NOMO-1 treated with dmso at 0.1 percent for 144 hours (cell line): Measurements from ENCODE around the gene SMURF1.
A peak's percentile ranks its signal among the peaks of the same experiment; 100 is the strongest.

Experiments used
- DNase-seq: peaks from one replicate; lab custom pipeline; 2025; ENCODE audit not compliant: unreplicated experiment; lab: John Stamatoyannopoulos, UW

Gene SMURF1

DNA sequence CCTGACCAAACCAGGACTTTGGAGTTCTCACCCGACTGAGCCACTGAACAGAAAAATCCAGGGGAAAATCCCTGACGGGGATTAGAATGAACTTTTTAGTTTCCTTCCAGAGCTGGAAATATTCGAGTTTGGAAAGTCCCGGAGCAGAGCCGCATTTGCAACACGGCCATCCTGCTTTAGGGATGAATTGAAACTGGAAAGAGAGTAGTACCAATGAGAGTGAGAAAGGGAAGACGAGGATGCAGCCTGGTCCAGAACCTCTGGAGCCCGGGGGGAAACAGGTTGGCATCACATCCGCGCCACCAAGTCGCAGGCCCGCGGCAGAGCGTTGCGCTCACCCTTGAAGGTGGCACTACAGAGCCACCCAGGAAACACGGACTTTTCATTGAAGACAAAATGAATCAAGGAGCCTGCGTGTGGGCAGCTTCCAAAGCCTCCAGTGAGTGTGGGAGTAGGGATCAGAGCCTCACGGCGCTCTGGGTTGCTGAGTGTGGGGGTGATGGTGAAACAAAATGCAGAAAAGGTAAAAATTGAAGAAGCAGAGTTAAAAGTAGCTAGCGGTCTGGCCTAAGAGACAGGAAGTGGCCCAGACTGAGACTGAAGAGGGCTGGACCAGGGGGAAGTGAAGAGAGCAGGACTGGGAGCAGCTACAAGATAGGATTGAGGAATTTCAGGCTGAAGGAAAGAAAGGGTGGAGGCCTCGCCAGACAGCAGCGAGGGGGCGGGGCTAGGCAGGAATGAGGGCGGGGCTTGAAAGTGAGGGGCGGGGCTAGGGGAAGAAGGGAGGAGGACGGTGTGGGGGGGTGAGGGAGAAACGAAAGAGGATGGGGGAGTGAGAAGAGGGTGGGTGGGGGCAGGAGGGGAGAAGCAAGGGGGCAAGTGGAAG is 1.8 kb downstream of the SMURF1 start:
- peak; percentile 58 for DNase-seq

DNA sequence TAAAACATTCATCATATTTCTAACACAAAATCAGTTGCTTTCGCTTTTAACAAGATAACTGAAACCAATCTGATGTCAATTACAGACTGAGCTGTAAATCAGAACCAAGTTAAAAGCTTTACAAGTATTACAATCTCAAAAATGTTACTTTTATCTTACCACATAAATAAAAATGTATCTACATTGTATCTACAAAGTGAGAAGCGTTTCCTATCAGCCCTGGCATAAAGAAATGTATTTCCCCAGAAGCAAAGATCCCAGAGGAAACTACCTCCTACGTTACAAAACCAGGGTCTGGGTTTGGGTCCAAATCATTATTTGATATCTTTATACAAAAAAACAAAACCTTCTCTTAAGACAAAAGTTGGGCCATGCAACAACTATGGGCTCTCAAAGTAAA is 2.6 kb downstream of the SMURF1 start:
- DNase-seq = no peak

DNA sequence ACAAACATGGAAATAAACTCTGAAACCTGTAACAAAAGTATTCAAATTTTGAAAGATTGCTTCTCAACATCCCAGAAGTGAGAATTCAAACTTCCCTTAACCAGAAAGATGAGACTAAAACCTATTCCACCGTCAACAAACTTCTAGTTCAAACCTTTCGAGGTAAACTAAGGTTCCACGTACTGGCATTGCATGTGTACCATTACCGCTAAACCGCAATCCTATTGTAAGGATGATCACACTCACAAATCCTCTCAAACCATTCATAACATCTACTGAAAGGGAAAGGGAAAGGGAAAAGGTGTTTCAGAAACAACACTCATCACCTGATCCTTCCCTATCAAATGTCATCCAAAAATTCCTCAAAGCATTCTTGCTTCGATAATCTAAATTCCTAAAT is 3.1 kb downstream of the SMURF1 start:
- no peak for DNase-seq

DNA sequence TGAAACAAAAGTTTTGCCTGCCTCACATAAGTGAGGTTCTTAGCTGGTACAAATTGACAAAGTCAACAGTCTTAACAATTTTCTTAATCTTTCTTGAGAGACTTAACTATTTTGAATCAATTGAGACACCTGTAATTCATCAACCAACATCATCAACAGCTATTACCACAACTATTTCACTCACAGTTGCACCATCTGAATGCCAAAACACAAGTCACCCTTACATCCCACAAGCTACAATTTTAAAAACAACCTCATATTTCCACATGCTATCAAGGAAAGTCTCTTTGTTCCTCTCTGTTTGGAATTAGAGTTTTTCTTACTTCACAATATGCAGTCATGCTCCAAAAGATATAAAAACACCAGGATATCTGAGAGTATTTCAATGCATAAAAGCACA is 4.9 kb downstream of the SMURF1 start:
- no peak for DNase-seq

DNA sequence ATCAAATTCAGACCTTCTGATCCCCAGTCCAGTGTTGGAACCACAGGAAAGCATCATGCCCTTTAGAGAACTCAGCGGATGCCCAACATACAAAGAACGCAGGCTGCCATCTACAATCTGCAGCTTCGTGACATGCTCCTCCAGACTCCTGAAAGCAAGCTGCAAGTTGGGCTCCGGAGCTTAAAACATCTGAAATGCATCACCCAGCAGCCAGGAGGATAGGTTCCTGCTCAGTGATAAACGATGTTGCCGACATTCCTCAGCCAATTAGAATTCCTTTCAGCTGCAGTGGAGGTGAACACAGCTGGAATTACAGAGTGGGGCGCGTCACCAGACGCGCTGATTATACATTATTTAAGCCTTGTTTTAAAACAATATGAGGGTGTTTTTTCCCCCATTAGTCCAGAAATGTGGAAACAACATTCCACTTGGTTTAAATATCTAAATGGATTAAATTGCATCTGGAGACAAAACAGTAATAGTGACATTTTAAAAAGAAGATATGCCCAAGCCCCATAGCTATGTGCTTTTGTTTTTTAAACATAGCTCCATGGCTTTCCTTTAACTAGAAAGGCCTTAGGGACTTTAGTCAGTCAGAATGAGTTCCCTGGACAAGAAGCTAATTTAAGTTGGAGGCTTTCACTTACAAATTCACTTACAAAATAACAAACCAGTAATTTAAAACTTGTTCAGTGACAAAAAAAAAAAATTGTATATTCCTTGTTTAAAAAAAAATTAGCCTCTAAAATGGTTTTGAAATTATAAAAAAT is 6.3 kb downstream of the SMURF1 start:
- DNase-seq = no peak

DNA sequence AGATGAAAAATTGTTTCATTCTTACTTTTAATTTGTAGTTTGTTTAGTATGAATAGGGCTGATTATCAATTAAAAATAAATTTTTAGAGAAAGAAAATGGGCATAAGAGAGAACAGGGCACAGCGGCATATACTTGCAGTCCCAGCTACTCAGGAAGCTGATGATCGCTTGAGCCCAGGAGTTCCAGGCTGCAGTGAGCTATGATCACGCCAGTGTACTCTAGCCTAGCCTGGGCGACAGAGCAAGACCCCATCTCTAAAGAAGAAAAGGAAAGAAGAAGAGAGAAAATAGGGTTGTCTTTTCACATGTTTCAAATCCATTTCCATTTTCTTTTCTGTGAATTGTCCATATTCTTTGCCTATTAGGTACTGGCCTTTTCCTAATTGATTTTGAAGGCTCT is 8.0 kb downstream of the SMURF1 start:
- DNase-seq = no peak

DNA sequence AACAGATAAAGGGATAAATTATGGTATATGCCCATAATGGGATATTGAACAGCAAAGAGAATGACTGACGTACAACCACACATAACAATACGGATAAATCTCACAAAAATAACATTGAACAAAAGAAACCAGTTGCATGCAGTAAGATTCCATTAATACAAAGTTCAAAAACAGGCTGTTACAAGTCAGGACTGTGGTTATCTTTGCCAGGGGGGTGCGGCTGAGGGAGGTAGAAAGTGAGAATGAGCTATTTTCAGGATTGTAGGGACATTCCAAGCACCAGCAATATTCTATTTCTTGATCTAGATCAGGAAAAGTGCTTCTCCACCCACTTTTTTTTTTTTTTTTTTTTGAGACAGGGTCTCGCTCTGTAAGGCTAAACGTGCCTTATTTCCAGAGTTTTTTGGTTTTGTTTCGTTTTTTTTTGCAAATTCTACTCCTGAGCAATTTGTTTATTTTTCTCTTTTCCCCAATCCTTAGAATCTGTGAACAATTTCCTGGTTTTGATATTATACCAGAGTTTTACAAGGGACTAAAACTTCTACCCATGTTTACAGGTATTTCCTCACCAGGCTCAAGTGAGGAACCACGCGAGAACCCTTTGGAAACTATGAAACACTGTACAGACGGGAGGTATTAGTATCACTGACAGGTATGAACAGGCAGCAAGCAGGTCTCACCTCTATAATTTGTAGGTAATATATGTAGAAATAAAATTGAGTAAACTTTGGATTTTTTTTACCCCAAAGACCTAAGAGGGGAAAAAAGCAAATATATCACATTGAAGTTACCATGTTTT is 9.9 kb downstream of the SMURF1 start:
- no peak for DNase-seq

DNA sequence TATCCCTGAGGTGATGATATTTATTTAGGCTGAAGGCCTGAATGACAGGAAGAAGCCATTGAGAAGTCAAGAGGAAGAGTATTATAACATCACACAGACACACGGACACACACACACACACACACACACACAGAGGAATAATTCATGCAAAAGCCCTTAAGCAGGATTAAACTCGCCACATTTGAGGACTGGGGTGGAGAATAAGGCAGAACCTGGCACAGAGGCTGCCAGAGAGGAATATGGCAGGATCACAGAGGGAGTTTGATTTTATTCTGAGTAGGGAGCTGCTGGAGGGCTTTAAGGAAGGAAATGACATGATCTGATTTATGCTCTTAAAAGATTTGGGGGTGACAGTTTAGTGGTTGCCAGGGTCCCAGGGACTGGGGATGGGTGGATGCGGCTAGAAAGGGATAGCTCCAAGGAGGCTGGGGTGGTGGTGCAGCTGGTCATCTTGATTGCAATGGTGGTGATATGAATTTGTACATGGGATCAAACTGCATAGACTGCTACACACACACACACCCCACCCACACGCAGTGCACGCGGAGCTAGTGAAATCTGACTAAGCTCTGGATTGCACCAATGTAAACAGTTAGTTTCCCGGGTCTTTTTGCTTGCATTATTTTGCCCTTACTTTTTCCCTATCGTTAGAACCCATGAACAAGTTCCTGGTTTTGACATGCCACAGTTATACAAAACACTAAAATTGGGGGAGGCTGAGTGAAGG is 11.2 kb downstream of the SMURF1 start:
- DNase-seq = no peak

DNA sequence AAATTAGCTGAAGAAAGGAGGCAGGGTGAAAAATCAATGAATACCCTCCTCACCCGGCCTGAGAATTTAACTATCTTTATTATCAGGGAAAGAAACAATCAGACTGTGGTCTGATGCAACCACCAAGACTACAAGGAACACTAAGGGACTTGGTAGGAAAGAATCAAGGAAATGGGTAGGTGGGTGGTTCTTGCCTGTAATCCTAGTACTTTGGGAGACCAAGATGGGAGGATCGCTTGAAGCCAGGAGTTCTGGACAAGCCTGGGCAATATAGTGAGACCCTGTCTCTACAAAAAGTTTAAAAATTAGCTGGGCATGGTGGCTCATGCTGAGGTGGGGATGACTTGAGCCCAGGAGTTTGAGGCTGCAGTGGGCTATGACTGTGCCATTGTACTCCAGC is 12.6 kb downstream of the SMURF1 start:
- DNase-seq = no peak

DNA sequence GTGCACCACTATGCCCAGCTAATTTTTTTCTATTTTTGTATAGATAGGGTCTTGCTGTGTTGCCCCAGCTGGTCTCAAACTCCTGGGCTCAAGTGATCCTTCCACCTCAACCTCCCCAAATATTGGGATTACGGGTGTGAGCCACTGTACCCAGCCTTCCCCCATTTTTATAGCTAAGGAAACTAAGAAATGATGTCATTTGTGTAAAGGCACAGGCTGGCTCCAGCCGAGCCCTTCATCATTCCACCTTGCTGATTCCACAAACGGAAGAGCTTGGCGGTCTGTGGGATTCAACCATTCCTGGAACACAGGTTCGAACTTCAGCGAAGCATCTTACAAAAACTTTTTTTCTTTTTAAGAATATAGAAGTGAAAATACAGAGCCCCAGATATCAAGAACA is 14.4 kb downstream of the SMURF1 start:
- DNase-seq = no peak

DNA sequence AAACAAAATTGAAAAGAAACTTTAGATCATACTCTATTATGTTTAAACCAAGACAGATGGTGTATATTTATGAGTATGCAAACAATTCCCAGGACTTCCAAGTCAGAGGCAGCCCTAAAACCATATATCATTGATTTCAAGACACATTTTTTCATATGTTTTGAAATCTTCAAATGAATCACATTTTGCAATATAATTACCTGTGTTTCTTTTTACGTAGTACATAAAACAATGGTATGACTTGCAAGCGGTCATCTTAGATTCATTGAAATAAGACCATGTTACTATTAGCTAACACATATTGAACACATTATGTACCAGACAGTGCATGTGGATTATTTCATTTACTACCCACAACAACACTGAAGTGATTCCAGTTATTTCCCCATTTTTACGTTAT is 14.9 kb downstream of the SMURF1 start:
- no peak for DNase-seq

DNA sequence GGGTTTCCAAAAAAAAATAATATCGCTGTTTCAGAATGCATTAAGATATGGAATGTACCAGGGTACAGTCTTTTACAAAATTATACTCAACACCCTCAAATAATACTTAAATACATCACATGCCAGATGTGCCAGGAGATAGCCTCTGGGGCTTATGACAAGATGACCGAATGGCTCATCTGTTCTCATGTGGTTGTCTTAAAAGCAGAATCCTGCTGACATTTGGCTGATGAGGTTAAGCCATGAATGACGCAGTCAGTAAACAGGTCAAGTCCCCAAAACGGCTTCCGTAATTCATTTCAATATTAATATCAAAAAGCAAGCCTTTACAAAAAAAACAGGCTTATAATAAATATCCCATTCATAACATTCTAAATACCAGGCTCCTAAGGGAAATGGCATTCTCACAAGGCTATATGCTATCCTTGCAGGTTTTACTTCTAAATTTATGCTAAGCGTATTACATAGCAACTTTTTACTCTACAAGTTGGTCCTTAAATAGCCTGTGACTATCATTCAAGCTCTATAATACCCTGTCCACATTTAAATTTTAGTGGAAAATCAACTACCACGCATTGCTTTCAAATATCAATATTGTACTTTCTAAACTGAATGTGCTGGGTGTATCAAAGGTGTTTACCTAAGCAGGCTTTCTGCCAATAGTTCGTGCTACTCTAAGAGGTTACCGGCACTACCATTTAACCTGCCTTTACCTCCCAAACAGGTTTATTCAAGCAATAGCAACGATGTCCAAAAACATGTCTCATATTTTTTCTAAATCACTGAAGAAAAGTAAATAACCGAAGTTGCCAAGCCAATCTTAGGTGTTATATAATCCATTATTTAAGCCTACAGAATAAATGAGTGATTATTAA is 15.6 kb downstream of the SMURF1 start:
- no peak for DNase-seq

DNA sequence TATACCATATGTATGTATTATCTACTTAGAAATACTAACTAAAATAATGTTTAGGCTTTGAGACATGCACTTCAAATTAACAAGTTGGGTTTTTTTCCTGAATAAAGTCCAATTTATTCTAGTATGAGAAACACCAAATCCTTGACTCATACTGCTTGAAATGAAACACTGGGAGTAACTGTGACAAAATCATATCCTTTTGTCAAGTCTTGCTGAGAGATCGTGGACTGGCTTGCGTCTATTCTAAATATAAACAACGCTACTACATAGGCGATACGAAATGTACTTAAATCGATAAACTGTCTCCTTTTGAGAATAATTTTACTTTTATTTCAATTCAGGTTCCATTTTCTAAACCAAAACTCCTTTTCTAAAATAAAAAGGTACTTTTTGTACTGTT is 16.3 kb downstream of the SMURF1 start:
- DNase-seq = no peak

DNA sequence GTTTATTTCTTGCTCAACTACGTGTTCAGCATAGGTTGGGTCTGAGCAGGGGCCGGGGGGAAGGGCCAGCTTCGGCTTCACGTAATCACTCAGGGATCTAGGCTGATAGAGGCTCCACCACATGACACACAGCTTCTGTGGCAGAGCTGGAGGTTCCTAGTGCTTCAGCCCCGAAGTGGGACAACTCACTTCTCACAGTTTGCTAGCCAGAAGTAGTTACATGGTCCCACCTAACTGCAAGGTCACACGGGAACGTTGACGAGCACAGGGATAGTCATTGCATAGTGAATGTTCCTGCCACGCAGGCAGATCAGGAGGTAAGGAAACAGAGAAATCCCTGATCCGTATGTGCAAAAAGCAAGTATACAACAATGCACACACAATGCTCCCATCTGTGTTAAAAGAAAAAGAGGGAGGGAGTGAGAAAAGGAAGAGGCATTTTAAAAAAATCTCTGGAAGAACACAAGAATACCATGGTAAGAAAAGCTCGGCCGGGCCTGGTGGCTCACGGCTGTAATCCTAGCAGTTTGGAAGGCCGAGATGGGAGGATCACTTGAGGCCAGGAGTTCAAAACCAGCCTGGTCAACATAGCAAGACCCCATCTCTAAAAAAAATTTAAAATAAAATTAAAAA is 16.9 kb downstream of the SMURF1 start:
- peak; percentile 69 for DNase-seq

DNA sequence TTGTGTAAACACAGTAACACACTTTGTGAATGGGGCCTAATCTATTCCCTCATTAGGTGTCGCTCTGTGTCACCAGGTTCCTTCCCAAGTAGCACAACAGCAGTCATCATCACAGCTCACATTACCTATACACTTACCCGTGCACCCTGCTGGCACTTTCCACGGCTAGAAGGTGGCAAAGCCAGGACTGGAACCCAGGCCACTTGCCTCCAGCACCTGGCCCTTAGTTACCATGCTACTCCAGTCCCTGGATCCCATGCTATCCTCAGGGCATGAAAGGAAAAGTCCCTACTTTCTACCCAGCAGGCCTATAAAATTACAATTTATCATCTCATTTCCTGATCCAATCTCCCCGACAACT is 18.4 kb downstream of the SMURF1 start:
- DNase-seq = no peak

DNA sequence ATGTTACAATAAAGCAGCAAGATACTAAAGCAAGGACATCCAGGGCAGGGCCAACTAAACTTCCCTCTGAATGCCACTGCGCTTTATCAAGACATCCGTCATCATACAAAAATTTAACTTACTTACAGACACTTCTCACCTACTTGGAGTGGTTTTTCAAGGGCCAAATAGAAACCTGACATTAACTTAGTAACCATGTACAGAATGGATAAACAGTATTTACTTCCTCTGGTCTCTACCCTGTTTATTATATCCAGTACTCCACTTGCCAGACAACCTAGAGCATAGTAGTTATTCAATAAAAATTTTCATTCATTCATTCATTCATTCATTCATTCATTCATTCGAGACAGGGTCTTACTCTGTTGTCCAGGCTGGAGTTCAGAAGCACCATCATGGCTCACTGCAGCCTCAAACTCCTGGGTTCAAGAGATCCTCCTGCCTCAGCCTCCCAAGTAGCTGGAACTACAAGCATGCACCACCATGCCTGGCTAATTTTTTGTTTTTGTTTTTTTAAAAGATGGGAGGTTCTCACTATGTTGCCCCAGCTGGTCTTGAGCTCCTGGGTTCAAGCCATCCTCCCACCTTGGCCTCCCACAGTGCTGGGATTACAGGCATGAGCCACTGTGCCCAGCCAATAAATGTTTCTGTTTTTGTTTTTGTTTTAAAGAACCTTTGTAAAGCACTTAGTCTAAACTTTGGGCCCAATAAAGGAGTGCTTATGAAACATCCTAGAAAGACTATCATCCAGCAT is 19.0 kb downstream of the SMURF1 start:
- DNase-seq = no peak

DNA sequence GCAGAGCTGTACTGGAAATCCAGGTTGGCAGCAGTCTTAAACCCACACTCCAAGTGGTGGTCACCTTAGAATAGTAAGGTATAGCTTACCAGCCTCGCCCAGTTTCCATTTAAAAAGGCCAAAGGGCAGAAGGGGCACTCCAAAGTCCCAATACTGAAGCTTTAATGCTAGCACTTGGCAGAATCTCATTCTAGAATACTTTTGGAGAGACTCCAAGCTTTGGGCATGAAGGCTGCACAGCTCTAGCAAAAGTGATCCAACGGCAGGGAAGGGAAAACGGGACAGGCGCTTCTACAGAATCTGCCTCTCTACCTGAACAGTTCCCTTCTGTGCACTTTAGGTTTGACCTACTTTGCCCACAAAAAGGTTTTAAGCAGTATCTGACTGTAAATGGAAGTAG is 19.7 kb downstream of the SMURF1 start:
- no peak for DNase-seq

DNA sequence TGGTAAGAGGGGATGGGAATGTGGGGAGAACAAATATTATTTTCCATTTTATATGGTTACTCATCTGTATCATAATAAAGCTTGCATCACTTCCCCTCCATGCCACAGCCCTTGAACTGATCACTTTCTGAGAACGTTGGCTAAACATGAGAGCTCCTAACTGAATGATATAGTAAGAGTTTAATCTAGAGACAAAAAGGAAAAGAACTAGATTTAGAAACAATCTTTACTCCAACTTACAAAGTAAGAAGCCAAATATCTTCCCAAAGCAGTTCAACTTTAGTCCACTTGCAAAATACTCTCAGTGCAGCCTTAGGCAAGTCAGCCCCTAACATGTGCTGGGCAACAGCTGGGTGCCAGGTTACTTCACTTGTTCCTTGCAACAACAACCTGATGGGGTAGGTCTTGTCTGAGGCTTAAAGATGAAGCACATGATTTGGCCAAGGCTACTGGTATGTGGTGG is 20.3 kb downstream of the SMURF1 start:
- peak; percentile 43 for DNase-seq

DNA sequence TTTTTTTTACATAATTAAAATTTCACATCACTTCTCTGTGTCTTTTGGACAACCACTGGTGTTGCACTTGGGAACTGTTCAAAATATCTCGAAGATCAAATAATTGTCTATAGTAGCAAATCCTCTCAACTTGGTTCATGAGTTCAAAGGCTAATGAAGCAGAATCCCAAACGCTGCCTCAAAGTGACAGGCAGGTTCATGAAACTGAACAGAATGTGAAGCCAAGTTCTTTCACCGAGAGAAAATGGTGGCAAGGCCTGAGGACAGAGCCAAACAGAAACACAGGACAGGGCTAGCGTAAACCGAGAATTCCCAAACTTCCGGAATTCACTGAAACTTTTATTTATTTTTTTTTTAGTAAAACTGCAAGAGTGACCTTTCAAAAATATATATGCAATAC is 21.1 kb downstream of the SMURF1 start:
- no peak for DNase-seq
